GM18951 (cell line): Measurements from ENCODE around the gene WNT2B.

Source experiments
- POLR2A ChIP-seq: IDR thresholded peaks from 4 replicates; pipeline ENCODE4 v1.6.1; 2011; ENCODE audit warnings: mild to moderate bottlenecking; ENCODE audit not compliant: insufficient read length, insufficient read depth; ENCODE audit errors: extremely low read depth
- in situ Hi-C: fragments of 300-500 bp; cut with MboI; formaldehyde crosslinking; loops from one replicate; pipeline ENCODE4 v1.12.0; 2022; ENCODE audit warnings: low sequenced_read_pairs, mixed read lengths, inconsistent platforms; ENCODE audit not compliant: unreplicated experiment

The WNT2B gene

DNA sequence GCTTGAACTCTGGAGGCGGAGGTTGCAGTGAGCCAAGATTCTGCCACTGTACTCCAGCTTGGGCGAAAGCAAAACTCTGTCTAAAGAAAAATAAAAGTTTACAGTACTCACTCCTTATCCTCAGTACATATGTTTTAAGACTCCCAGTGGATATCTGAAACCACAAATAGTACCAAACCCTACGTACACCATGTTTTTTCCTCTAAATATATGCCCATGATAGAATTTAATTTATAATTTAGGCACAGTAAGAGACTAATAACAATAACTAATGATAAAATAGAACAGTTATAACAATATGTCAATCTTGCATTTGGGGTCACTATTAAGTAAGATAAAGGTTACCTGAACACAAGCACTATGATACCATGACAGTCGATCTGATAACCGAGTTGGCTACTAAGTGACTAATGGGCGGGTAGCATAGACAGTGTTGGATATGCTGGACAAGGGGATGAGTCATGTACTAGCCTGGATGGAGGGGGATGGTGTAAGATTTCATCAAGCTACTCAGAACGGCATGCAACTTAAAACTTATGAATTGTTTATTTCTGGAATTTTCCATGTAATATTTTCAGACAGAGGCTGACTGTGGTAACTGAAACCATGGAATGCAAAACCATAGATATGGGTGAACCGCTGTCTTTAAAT is 66.5 kb downstream of the WNT2B start:
- no peak for TF ChIP-seq POLR2A
- in situ Hi-C loops: no loop called here

DNA sequence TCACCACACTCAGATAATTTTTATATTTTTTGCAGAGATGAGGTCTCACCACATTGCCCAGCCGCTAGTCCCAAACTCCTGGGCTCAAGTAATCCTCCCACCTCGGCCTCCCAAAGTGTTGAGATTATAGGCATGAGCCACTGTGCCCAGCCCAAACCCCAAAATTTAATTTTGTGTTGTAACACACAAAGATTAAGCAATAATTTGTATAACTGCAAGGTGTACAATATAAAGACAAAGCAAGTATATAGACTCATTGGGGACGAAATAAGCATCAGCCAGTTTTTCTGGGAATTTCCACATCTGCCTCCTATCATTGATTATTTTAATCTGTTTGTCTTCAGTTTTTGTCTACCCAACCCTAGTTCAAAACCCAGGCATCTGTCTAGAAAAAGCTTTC is 67.5 kb downstream of the WNT2B start:
- in situ Hi-C loops: no loop called here
- no peak for TF ChIP-seq POLR2A
